Esophagus (tissue), 2 donors: ENCODE data around the gene ZNF93. TPM values are rescaled to one million over a fixed set of nuclear protein-coding genes. Genes with fewer than 3 reads are reported as not detected.
"Not testable (repeated sequence)": the region's sequence is repeated elsewhere in the genome, so short reads cannot be mapped to it uniquely, and the experiment has no call there.

Experiments
- H3K27ac ChIP-seq, 2 donors: one replicate each; pipeline ENCODE4 v1.5.1; 2013; ENCODE audit warnings: low read depth in 2 of 2, mild to moderate bottlenecking in 2 of 2, inconsistent platforms in 1 of 2, low read length in 1 of 2, moderate library complexity in 1 of 2
- H3K27me3 ChIP-seq, 2 donors: one replicate each; pipeline ENCODE4 v1.6.1; 2013; ENCODE audit warnings: low read length in 2 of 2, control low read depth in 1 of 2, mild to moderate bottlenecking in 1 of 2; ENCODE audit not compliant: insufficient read depth in 2 of 2, control insufficient read depth in 1 of 2
- H3K36me3 ChIP-seq, 2 donors: one replicate each; pipeline ENCODE4 v1.6.1; 2013; ENCODE audit warnings: low read length in 1 of 2; ENCODE audit not compliant: control insufficient read depth in 2 of 2, insufficient read depth in 2 of 2
- H3K4me1 ChIP-seq, 2 donors: one replicate each; pipeline ENCODE4 v1.6.1; 2013; ENCODE audit warnings: low read length in 1 of 2; ENCODE audit not compliant: control insufficient read depth in 2 of 2, insufficient read depth in 2 of 2
- H3K4me3 ChIP-seq, 2 donors: one replicate each; pipeline ENCODE4 v1.5.1; 2013; ENCODE audit warnings: low read length in 2 of 2, mild to moderate bottlenecking in 2 of 2, low read depth in 1 of 2, moderate library complexity in 1 of 2
- H3K9me3 ChIP-seq, 2 donors: one replicate each; pipeline ENCODE4 v1.6.1; 2013; ENCODE audit warnings: mild to moderate bottlenecking in 2 of 2, low read depth in 1 of 2, low read length in 1 of 2, moderate library complexity in 1 of 2; ENCODE audit not compliant: control insufficient read depth in 2 of 2, insufficient read depth in 1 of 2
- WGBS, 2 donors: extraction: QIAGEN DNeasy Blood & Tissue Kit; methylation state at CpG; one replicate each; pipeline ENCODE4 v1.1.7; 2013; 5-methylcytosine and 5-hydroxymethylcytosine counted together
- polyA plus RNA-seq, 2 donors: library from polyadenylated mRNA; stranded (reverse); fragments of 200-250 nt; gene quantifications; one replicate each; pipeline ENCODE4 v1.2.3, GENCODE V29; 2013
- donor health status: healthy with polysubstance abuse.
- donor health status: Bipolar disorder and iron deficiency.

The ZNF93 gene
- polyA plus RNA-seq = 1 to 10 TPM; 1.8 TPM

GRCh38 chr19:19900729-19901444 is at the start of gene ZNF93:
Gene ZNF93, plus strand, starts transcription at chr19:19900946. Its CDS starts 143 bp downstream, at chr19:19901089.
- H3K4me3 ChIP-seq = peak within 1 kb of the TSS; percentile 72 to 86
- peak within 1 kb of the TSS; percentile 78 to 93 for H3K27ac ChIP-seq
- peaks cover 0 to 6% of the 10 kb centered on the region in 2 donors for H3K9me3 ChIP-seq
- H3K4me1 ChIP-seq = peaks cover 0 to 3% of the 10 kb centered on the region in 2 donors
- no peaks in the 10 kb centered on the region for H3K27me3 ChIP-seq
- 1% methylated on average over 34 to 35 of the region's 35 CpGs for WGBS, 2 donors
- no peaks in the 10 kb centered on the region for H3K36me3 ChIP-seq

GRCh38 chr19:19851740-19852139 is 49.0 kb upstream of the ZNF93 start:
- not testable (repeated sequence) for H3K4me3 ChIP-seq, H3K27ac ChIP-seq, H3K27me3 ChIP-seq, H3K9me3 ChIP-seq, H3K4me1 ChIP-seq, H3K36me3 ChIP-seq
- 74 to 75% methylated on average over 2 of the region's 2 CpGs for WGBS, 2 donors

GRCh38 chr19:19858751-19859150 is 42.0 kb upstream of the ZNF93 start:
- H3K27ac ChIP-seq = no peak overlapping the region
- peaks cover 0 to 3% of the 10 kb centered on the region in 2 donors for H3K9me3 ChIP-seq
- H3K4me3 ChIP-seq = no peak overlapping the region
- WGBS, 2 donors = 87 to 92% methylated on average over 2 of the region's 2 CpGs
- no peaks in the 10 kb centered on the region for H3K4me1 ChIP-seq
- H3K36me3 ChIP-seq = no peaks in the 10 kb centered on the region
- H3K27me3 ChIP-seq = no peaks in the 10 kb centered on the region

GRCh38 chr19:19860756-19861390 is 39.9 kb upstream of the ZNF93 start:
- Histone ChIP-seq H3K4me1 (no peaks in the 10 kb centered on the region), H3K27me3 (no peaks in the 10 kb centered on the region), H3K9me3 (peaks cover 0 to 3% of the 10 kb centered on the region in 2 donors), H3K36me3 (no peaks in the 10 kb centered on the region), H3K4me3 (no peak overlapping the region), H3K27ac (no peak overlapping the region)
- WGBS, 2 donors = 20% methylated on average over 29 of the region's 29 CpGs

GRCh38 chr19:19865750-19866610 is 34.8 kb upstream of the ZNF93 start, which contains the start of gene ZNF253:
Gene ZNF253, plus strand, starts transcription at chr19:19865882. Its CDS starts 115 bp downstream, at chr19:19865997.
- Histone ChIP-seq H3K27ac (peak within 1 kb of the TSS; percentile 96 to 98), H3K36me3 (no peaks in the 10 kb centered on the region), H3K27me3 (no peaks in the 10 kb centered on the region), H3K9me3 (peaks cover 0 to 2% of the 10 kb centered on the region in 2 donors), H3K4me3 (peak within 1 kb of the TSS; percentile 81 to 96), H3K4me1 (no peaks in the 10 kb centered on the region)
- 0 to 1% methylated on average over 42 to 43 of the region's 43 CpGs for WGBS, 2 donors

- Histone ChIP-seq H3K27ac (peak overlapping the region; percentile 96 to 98), H3K36me3 (no peaks in the 10 kb centered on the region)
- WGBS, 2 donors = 5 to 8% methylated on average over 23 of the region's 23 CpGs
These were observed 34.0 kb upstream of the ZNF93 start for GRCh38 chr19:19866611-19867248.

GRCh38 chr19:19870086-19870485 is 30.7 kb upstream of the ZNF93 start:
- H3K9me3 ChIP-seq, H3K27me3 ChIP-seq, H3K4me1 ChIP-seq: not testable (repeated sequence)

More at GRCh38 chr19:19866611-19867248, 34.0 kb upstream of the ZNF93 start:
- no peaks in the 10 kb centered on the region for H3K9me3 ChIP-seq
- H3K27me3 ChIP-seq = no peaks in the 10 kb centered on the region
- no peaks in the 10 kb centered on the region for H3K4me1 ChIP-seq
- H3K4me3 ChIP-seq = peak overlapping the region; percentile 81 to 96

GRCh38 chr19:19871932-19872331 is 28.8 kb upstream of the ZNF93 start:
- Histone ChIP-seq H3K36me3 (peaks cover 0 to 3% of the 10 kb centered on the region in 2 donors), H3K4me3 (no peak overlapping the region), H3K9me3 (peaks cover 0 to 6% of the 10 kb centered on the region in 2 donors), H3K4me1 (no peaks in the 10 kb centered on the region), H3K27ac (no peak overlapping the region), H3K27me3 (no peaks in the 10 kb centered on the region)
- WGBS, 2 donors = 89 to 90% methylated on average over 3 of the region's 3 CpGs

More at GRCh38 chr19:19870086-19870485, 30.7 kb upstream of the ZNF93 start:
- not testable (repeated sequence) for H3K27ac ChIP-seq, H3K4me3 ChIP-seq, H3K36me3 ChIP-seq
- 87% methylated on average over 5 of the region's 5 CpGs for WGBS, 2 donors

GRCh38 chr19:19873381-19873780 is 27.4 kb upstream of the ZNF93 start:
- Histone ChIP-seq H3K27me3 (no peaks in the 10 kb centered on the region), H3K27ac (no peak overlapping the region), H3K4me1 (no peaks in the 10 kb centered on the region), H3K36me3 (peaks cover 0 to 3% of the 10 kb centered on the region in 2 donors), H3K9me3 (peaks cover 0 to 6% of the 10 kb centered on the region in 2 donors), H3K4me3 (no peak overlapping the region)
